Measurements from ENCODE around the gene CEACAM20. TPM values are rescaled to one million over a fixed set of nuclear protein-coding genes. Genes with fewer than 3 reads are reported as not detected.

Gene CEACAM20
- total and polyA plus RNA-seq, 2 experiments from 2014 or later, result not detected

- TF ChIP-seq, protein P1, sequence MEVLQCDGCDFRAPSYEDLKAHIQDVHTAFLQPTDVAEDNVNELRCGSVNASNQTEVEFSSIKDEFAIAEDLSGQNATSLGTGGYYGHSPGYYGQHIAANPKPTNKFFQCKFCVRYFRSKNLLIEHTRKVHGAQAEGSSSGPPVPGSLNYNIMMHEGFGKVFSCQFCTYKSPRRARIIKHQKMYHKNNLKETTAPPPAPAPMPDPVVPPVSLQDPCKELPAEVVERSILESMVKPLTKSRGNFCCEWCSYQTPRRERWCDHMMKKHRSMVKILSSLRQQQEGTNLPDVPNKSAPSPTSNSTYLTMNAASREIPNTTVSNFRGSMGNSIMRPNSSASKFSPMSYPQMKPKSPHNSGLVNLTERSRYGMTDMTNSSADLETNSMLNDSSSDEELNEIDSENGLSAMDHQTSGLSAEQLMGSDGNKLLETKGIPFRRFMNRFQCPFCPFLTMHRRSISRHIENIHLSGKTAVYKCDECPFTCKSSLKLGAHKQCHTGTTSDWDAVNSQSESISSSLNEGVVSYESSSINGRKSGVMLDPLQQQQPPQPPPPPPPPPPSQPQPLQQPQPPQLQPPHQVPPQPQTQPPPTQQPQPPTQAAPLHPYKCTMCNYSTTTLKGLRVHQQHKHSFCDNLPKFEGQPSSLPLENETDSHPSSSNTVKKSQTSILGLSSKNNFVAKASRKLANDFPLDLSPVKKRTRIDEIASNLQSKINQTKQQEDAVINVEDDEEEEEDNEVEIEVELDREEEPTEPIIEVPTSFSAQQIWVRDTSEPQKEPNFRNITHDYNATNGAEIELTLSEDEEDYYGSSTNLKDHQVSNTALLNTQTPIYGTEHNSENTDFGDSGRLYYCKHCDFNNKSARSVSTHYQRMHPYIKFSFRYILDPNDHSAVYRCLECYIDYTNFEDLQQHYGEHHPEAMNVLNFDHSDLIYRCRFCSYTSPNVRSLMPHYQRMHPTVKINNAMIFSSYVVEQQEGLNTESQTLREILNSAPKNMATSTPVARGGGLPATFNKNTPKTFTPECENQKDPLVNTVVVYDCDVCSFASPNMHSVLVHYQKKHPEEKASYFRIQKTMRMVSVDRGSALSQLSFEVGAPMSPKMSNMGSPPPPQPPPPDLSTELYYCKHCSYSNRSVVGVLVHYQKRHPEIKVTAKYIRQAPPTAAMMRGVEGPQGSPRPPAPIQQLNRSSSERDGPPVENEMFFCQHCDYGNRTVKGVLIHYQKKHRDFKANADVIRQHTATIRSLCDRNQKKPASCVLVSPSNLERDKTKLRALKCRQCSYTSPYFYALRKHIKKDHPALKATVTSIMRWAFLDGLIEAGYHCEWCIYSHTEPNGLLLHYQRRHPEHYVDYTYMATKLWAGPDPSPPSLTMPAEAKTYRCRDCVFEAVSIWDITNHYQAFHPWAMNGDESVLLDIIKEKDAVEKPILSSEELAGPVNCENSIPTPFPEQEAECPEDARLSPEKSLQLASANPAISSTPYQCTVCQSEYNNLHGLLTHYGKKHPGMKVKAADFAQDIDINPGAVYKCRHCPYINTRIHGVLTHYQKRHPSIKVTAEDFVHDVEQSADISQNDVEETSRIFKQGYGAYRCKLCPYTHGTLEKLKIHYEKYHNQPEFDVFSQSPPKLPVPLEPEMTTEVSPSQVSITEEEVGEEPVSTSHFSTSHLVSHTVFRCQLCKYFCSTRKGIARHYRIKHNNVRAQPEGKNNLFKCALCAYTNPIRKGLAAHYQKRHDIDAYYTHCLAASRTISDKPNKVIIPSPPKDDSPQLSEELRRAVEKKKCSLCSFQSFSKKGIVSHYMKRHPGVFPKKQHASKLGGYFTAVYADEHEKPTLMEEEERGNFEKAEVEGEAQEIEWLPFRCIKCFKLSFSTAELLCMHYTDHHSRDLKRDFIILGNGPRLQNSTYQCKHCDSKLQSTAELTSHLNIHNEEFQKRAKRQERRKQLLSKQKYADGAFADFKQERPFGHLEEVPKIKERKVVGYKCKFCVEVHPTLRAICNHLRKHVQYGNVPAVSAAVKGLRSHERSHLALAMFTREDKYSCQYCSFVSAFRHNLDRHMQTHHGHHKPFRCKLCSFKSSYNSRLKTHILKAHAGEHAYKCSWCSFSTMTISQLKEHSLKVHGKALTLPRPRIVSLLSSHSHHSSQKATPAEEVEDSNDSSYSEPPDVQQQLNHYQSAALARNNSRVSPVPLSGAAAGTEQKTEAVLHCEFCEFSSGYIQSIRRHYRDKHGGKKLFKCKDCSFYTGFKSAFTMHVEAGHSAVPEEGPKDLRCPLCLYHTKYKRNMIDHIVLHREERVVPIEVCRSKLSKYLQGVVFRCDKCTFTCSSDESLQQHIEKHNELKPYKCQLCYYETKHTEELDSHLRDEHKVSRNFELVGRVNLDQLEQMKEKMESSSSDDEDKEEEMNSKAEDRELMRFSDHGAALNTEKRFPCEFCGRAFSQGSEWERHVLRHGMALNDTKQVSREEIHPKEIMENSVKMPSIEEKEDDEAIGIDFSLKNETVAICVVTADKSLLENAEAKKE (CRISPR knock-in tag; IDR thresholded peaks at IDR 0.05), result no peak
- TF ChIP-seq, protein P2, sequence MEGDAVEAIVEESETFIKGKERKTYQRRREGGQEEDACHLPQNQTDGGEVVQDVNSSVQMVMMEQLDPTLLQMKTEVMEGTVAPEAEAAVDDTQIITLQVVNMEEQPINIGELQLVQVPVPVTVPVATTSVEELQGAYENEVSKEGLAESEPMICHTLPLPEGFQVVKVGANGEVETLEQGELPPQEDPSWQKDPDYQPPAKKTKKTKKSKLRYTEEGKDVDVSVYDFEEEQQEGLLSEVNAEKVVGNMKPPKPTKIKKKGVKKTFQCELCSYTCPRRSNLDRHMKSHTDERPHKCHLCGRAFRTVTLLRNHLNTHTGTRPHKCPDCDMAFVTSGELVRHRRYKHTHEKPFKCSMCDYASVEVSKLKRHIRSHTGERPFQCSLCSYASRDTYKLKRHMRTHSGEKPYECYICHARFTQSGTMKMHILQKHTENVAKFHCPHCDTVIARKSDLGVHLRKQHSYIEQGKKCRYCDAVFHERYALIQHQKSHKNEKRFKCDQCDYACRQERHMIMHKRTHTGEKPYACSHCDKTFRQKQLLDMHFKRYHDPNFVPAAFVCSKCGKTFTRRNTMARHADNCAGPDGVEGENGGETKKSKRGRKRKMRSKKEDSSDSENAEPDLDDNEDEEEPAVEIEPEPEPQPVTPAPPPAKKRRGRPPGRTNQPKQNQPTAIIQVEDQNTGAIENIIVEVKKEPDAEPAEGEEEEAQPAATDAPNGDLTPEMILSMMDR (conservative IDR thresholded peaks at IDR 0.05; ENCODE audit: low read depth in 2 of 2), result no peak
- no peak for TF ChIP-seq POLR2AphosphoS5 (IDR thresholded peaks at IDR 0.05; ENCODE audit: low read depth)
- TF ChIP-seq, protein P3, sequence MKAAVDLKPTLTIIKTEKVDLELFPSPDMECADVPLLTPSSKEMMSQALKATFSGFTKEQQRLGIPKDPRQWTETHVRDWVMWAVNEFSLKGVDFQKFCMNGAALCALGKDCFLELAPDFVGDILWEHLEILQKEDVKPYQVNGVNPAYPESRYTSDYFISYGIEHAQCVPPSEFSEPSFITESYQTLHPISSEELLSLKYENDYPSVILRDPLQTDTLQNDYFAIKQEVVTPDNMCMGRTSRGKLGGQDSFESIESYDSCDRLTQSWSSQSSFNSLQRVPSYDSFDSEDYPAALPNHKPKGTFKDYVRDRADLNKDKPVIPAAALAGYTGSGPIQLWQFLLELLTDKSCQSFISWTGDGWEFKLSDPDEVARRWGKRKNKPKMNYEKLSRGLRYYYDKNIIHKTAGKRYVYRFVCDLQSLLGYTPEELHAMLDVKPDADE (IDR thresholded peaks at IDR 0.05), result no peak
- TF ChIP-seq NANOG (IDR thresholded peaks at IDR 0.05; ENCODE audit: borderline replicate concordance), result no peak
- TF ChIP-seq JUNB (IDR thresholded peaks at IDR 0.05; ENCODE audit: unreplicated experiment), result no peak
- TF ChIP-seq EZH2 (IDR thresholded peaks at IDR 0.05; ENCODE audit: low read depth, unreplicated experiment), result no peak
- TF ChIP-seq REST (IDR thresholded peaks at IDR 0.05; ENCODE audit: unreplicated experiment), result no peak
- TF ChIP-seq EZH2phosphoT487 (IDR thresholded peaks at IDR 0.05; ENCODE audit: unreplicated experiment), result no peak
Measured at GRCh38 chr19:44570603-44570983, 41.1 kb upstream of the CEACAM20 start (continued).

Measured in GM23338 (cell line).